HL-60 (cell line): ENCODE measurements around the gene FIGNL2.

Experiments used
- DNase-seq, 2 experiments: peaks; one replicate each; pipeline ENCODE4 v3.0.0-alpha.2; 2010 to 2020; ENCODE audit warnings: low read depth in 1 of 2, low spot score in 1 of 2
- H3K27ac ChIP-seq: fragments of 250-450 bp; sonication (Bioruptor Pico); replicated peaks from 2 replicates; pipeline ENCODE4 v1.5.1; 2020; ENCODE audit warnings: mild to moderate bottlenecking, moderate library complexity
- H3K27me3 ChIP-seq: fragments of 250-450 bp; sonication (Bioruptor Pico); 2 replicates; pipeline ENCODE4 v1.5.1; 2021; ENCODE audit warnings: mild to moderate bottlenecking, moderate library complexity; ENCODE audit not compliant: insufficient read depth, poor library complexity, severe bottlenecking
- H3K4me3 ChIP-seq: replicated peaks from 2 replicates; pipeline ENCODE4 v1.5.1; 2011; ENCODE audit warnings: mild to moderate bottlenecking, control low read depth, low read length; ENCODE audit not compliant: insufficient read depth
- GABPA ChIP-seq: IDR thresholded peaks from 2 replicates; pipeline ENCODE4 v1.6.1; 2012; ENCODE audit warnings: low read depth
- POLR2AphosphoS5 ChIP-seq: IDR thresholded peaks from 2 replicates; pipeline ENCODE4 v1.6.1; 2012; ENCODE audit warnings: low read depth
- SPI1 ChIP-seq: IDR thresholded peaks from 2 replicates; pipeline ENCODE4 v1.6.1; 2012; ENCODE audit warnings: low read depth, mild to moderate bottlenecking, borderline replicate concordance
- TF ChIP-seq, protein P1 (sequence below): IDR thresholded peaks from 2 replicates; pipeline ENCODE4 v1.6.1; 2012; ENCODE audit warnings: low read depth; ENCODE audit not compliant: insufficient replicate concordance
- TF ChIP-seq, protein P2 (sequence below): IDR thresholded peaks from one replicate; pipeline ENCODE4 v1.5.1; 2011; ENCODE audit warnings: low read length, control low read depth, inconsistent platforms; ENCODE audit not compliant: insufficient read depth

The FIGNL2 gene

DNA sequence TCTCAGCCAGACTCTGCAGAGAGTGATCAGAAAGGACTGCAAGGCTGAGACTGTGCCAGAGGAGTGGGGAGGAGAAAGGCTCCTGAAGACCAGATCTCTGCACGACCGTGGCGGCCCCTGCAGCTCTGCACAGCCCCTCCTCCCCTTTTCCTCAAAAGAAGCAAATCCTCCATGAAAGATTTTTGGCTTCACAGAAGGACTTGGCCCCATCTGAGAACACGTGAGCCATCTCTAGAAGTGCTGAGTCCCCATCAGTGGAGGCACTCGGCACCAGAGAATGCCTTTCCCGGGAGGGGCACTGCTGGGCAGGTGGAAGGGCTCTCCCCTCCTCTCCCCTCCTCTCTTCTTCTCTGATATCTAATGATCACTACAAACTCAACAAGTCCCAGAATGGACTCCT is 6.8 kb downstream of the FIGNL2 start:
- DNase-seq = no peak
- peaks cover 27% of the 10 kb centered on the region for H3K27me3 ChIP-seq
- H3K4me3 ChIP-seq = no peak overlapping the region
- TF ChIP-seq, protein P1, sequence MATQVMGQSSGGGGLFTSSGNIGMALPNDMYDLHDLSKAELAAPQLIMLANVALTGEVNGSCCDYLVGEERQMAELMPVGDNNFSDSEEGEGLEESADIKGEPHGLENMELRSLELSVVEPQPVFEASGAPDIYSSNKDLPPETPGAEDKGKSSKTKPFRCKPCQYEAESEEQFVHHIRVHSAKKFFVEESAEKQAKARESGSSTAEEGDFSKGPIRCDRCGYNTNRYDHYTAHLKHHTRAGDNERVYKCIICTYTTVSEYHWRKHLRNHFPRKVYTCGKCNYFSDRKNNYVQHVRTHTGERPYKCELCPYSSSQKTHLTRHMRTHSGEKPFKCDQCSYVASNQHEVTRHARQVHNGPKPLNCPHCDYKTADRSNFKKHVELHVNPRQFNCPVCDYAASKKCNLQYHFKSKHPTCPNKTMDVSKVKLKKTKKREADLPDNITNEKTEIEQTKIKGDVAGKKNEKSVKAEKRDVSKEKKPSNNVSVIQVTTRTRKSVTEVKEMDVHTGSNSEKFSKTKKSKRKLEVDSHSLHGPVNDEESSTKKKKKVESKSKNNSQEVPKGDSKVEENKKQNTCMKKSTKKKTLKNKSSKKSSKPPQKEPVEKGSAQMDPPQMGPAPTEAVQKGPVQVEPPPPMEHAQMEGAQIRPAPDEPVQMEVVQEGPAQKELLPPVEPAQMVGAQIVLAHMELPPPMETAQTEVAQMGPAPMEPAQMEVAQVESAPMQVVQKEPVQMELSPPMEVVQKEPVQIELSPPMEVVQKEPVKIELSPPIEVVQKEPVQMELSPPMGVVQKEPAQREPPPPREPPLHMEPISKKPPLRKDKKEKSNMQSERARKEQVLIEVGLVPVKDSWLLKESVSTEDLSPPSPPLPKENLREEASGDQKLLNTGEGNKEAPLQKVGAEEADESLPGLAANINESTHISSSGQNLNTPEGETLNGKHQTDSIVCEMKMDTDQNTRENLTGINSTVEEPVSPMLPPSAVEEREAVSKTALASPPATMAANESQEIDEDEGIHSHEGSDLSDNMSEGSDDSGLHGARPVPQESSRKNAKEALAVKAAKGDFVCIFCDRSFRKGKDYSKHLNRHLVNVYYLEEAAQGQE = no peak
- no peak for TF ChIP-seq SPI1
- no peak for TF ChIP-seq POLR2AphosphoS5
- TF ChIP-seq, protein P2, sequence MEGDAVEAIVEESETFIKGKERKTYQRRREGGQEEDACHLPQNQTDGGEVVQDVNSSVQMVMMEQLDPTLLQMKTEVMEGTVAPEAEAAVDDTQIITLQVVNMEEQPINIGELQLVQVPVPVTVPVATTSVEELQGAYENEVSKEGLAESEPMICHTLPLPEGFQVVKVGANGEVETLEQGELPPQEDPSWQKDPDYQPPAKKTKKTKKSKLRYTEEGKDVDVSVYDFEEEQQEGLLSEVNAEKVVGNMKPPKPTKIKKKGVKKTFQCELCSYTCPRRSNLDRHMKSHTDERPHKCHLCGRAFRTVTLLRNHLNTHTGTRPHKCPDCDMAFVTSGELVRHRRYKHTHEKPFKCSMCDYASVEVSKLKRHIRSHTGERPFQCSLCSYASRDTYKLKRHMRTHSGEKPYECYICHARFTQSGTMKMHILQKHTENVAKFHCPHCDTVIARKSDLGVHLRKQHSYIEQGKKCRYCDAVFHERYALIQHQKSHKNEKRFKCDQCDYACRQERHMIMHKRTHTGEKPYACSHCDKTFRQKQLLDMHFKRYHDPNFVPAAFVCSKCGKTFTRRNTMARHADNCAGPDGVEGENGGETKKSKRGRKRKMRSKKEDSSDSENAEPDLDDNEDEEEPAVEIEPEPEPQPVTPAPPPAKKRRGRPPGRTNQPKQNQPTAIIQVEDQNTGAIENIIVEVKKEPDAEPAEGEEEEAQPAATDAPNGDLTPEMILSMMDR = no peak
- no peak for TF ChIP-seq GABPA
- no peak overlapping the region for H3K27ac ChIP-seq

DNA sequence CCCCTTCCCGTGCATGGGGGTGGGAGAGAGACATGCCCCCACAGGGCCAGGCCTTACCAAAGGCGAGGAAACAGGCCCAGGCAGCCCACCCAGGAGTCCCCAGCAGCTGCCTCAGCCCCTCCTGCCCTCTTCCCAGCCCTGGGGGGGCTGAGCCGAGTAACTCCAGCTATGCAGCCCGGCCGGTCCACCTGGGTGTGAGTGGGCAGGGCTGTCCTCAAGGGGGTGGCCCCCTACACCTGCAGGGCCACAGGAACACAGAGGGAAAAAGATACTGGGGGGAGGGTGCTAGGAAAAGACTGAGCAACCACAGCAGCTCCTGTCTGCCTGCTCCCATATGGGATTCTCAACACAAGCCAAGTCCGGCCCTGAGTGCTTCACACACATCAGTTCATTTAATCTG is 7.6 kb downstream of the FIGNL2 start:
- TF ChIP-seq POLR2AphosphoS5 = no peak
- TF ChIP-seq SPI1 = no peak
- H3K4me3 ChIP-seq = no peak overlapping the region
- peaks cover 19% of the 10 kb centered on the region for H3K27me3 ChIP-seq
- no peak for DNase-seq
- H3K27ac ChIP-seq = no peak overlapping the region

DNA sequence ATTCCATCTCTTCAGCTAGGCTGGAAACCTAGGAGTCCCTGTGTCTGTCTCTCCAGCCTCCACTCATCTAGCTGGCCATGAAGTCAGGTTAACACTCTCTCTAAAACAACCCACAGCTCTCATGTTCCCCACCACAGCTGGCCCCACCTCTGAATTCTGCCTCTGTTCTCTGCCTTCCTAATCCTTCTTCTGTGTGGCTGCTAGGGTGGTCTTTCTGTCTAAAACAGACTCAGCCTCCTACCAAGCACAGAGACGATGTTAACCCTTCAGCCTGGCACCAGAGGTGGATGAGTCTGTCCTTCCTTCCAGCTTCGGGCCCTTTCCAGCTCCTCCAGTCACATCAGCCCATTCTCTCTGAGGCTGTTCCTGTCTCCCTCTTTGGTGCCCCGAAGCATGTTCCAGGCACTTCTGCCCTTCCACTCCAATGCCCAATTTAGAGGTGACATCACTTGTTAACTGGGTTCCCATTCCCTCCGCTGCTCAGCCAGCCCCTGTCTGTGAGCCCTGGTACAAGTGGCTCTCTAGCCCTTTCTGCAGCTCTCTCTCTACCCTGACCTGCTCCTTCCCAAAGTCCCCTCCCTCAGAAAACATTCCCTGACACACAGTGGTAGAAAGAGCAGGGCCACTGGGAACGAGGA is 9.1 kb downstream of the FIGNL2 start:
- Histone ChIP-seq H3K27me3 (peaks cover 11% of the 10 kb centered on the region), H3K4me3 (no peak overlapping the region), H3K27ac (no peak overlapping the region)
- no peak for DNase-seq
- TF ChIP-seq, protein P2 = no peak
- TF ChIP-seq POLR2AphosphoS5 = no peak
- no peak for TF ChIP-seq SPI1
- TF ChIP-seq GABPA = no peak
- TF ChIP-seq, protein P1 = no peak

DNA sequence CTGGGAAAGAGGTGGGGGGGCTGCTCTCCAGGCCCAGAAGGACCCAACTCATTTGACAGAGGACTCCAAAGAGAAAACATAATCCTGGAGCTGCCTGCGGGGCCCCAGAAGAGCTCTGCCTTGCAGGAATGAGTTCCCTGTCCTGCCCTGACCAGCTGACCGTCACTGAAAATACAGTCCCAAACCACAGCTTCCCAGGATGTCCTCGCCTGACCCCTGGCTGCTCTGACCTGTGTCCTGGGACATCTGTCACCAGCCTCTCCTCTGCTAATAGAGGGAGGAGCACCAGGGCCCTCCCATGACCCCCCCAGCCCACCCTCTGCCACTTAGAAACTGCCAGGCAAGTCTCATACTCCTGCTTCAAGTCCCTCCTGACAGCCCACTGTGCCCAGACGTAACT is 9.8 kb downstream of the FIGNL2 start:
- no peak overlapping the region for H3K4me3 ChIP-seq
- peaks cover 10% of the 10 kb centered on the region for H3K27me3 ChIP-seq
- no peak for DNase-seq
- H3K27ac ChIP-seq = no peak overlapping the region
- TF ChIP-seq SPI1 = no peak
- TF ChIP-seq, protein P2 = no peak
- TF ChIP-seq, protein P1 = no peak
- TF ChIP-seq POLR2AphosphoS5 = no peak
- no peak for TF ChIP-seq GABPA
